HG03354 (cell line): ENCODE measurements around the gene IL11RA.

Experiments used
- ATAC-seq: cut with Tn5 transposase; IDR thresholded peaks from one replicate; pipeline ENCODE4 v1.9.1; 2021; ENCODE audit warnings: mild to moderate bottlenecking; ENCODE audit not compliant: unreplicated experiment, poor library complexity, severe bottlenecking

The IL11RA gene

DNA sequence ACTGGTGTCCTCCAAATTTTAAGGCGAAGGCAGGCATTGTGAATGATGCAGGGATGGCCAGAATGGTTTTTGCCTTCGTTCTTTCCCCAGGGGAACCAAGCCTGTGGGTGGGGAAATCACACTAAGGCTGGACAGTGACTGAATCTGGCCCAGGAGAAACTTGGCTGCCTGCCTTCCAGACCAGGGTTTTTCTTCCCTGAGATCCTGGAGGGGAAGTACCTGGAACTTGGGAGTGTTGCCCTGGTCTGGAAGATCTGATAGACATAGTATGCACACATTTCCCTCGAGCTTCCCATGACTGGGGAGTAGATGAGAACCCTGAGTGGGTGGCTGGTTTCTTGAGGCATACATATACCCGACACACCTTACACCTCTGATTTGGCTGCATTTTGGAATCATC, 664 bp upstream of the IL11RA start:
- no peak for ATAC-seq

DNA sequence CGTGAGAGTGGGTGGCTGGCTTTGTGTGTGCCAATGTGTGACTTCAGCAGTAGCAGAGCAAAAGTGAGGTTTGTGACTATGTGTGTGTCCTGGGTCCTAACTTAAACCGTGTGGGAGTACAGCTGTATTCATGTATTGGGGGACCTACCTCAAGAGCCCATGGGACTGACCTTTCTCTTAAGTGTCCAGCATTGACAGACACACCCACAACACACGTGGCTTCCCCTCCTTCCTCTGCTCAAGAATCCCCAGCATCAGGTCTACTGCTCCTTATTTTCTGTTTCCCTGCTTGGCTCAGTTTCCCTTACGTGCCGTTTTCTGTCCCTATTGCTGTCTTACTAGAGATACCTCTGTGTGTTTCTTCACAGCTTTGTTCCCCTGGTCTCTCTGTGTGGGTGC, 616 bp downstream of the IL11RA start:
- ATAC-seq = no peak

GRCh38 chr9:34653151-34654072, 1.4 kb downstream of the IL11RA start:
- no peak for ATAC-seq

- ATAC-seq = no peak
Measured at GRCh38 chr9:34654323-34655051, 2.5 kb downstream of the IL11RA start.

DNA sequence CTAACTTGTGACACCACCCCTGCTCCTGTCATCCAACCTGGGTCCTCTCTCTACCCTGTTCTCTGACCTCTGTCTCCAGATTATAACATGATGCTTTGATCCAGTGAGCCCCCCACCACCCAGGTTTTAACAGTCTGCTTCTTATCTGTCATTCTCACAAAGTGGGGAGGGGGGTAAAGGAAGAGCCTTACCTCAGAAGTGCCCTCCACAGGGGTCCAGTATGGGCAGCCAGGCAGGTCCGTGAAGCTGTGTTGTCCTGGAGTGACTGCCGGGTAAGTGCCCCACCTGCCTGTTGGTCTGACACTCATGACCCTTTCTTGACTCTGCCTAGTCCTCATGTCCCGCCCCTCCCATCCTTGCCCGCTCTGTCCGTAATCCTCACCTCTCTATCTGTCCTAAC, 3.4 kb downstream of the IL11RA start:
- ATAC-seq = no peak

GRCh38 chr9:34656992-34657391, 5.0 kb downstream of the IL11RA start:
- ATAC-seq = no peak

DNA sequence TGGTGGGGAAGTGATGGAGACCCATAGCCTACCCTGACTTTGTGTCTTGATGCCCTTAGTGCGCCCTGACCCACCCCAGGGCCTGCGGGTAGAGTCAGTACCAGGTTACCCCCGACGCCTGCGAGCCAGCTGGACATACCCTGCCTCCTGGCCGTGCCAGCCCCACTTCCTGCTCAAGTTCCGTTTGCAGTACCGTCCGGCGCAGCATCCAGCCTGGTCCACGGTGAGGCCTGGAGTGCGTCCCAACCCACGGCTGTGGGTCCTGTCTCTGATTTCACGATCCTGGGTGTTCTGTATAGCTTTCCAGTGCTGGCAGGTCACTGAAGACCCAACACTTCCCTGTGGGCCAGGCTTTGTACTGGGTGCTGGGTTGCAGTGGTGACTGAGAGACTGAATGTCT, 6.5 kb downstream of the IL11RA start:
- ATAC-seq = no peak

DNA sequence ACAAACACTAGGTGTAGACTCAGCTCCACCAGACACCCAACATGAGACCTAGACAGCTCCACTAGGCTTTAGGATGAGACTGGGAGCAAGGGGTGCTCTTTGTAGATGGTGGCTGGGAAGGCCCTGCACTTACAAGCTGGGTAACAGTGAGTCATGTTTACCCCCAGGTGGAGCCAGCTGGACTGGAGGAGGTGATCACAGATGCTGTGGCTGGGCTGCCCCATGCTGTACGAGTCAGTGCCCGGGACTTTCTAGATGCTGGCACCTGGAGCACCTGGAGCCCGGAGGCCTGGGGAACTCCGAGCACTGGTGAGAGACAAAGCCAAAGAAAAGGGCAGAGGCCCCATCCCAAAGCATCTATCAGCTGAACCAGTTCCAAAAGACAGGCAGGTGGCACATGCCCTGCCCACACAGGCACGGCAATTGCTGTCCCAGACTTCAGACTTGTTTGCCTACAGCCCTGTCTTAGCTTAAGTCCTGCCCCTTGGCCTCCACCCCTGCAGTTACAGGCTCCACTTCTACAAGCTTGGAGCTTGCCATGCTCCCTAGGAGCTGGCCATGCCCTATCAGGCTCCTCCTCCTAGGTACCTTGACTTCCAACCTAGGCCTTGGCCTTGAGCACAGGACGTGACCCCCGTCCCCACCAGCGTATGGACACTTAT, 7.7 kb downstream of the IL11RA start:
- no peak for ATAC-seq

GRCh38 chr9:34662526-34663302, 10.7 kb downstream of the IL11RA start, which contains the start of gene CCL27:
Gene CCL27, minus strand, starts transcription at chr9:34662657. Its CDS starts 24 bp downstream, at chr9:34662633.
- no peak for ATAC-seq

- no peak for ATAC-seq
Measured at GRCh38 chr9:34663303-34663605, 11.3 kb downstream of the IL11RA start.

GRCh38 chr9:34664281-34665066, 12.5 kb downstream of the IL11RA start:
- peak; percentile 67 for ATAC-seq

DNA sequence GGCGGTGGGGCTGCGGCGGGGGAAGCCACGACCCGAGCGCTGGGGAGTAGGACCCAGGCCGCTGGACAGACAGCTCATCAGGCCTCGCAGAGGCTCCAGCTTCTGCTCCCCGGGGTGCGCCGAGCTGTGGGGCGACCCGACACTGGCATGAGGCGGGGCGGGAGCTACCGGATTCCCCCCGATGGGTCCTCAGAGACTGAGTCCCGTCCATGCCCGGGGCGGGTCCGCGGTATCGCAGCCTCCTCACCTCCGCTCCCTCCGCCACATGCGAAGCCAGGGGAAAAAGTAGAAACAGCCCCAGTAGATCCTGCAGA, 13.0 kb downstream of the IL11RA start:
- no peak for ATAC-seq

DNA sequence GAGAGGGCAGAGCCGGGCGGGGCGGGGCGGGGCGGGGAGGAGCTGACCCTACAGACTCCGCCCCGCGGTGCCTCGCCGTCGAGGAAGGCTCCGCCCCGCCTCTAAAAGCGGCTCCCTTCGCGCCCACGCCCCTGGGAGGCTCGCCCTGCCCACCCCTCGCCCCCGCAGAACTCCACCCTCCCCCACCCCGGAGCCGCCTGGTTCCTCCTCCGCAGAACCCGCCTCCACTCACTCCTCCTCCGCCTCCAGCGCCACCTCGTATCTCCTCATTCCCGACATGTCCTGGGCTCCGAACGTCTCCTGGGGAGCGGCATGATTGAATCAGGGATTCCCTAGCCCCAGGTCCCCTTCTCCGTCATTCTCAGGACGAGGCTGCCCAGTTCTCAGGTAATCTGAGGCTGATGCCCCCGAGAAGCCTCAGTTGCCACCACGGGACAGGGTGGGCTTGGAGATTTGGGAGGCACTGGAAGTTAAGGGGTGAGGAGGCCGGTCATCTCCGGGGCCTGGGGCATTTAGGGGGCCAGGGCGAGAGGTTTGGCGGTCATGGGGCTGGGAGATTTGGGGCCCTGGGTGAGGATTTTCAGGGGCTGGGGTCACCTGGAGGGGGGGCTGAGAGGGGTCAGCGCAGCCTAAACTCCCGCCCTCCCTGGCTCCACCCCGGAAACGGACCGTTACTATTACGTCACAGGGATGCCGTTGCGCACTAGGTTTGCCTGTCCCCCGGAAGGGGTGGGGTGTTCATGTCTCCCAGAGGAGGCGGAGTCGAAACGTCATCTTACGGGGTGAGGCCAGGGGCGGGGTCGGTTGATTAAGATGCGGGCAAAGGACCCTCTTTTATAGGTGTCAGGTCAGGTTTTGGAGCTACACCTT, 13.6 kb downstream of the IL11RA start:
- peak; percentile 73 for ATAC-seq

DNA sequence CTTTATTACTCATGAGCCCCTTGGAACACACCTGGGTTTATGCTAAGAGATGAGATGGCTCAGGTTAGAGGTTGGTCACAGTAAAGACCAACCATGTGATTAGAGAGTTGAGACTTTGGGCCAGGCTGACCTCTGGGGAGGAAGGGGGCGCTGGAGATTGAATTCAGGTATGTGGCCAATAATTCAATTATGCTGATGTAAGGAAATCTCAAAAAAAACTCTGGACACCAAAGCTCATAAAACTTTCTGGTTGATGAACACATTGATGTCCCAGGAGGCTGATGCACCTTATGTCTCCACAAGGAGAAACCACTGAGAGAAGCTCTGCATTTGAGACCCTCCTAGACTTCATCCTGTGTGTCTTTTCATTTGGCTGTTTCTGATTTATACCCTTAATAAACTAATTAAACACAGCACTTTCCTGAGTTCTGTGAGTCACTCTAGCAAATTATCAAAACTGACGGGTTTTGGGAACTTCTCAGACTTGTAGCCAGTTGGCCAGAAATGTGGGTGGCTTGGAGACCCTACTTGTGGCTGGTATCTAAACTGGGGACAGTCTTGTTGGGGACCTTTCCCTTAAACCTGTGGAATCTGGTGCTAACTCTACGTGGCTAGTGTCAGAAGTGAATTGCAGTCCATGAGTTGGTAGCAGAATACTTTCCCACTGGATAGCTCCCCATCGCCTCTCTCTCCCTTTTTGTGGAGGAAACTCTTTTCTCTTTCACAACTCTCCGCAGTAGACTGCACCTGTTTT, 18.0 kb downstream of the IL11RA start:
- ATAC-seq = no peak

- no peak for ATAC-seq
Measured at GRCh38 chr9:34671307-34671706, 19.3 kb downstream of the IL11RA start.

GRCh38 chr9:34674440-34674839, 22.5 kb downstream of the IL11RA start:
- no peak for ATAC-seq

GRCh38 chr9:34675048-34675714, 23.2 kb downstream of the IL11RA start:
- no peak for ATAC-seq
